Smooth muscle cell (in vitro differentiated cells): Measurements from ENCODE around the gene TMED7. TPM values are rescaled to one million over a fixed set of nuclear protein-coding genes. Genes with fewer than 3 reads are reported as not detected.
"Not testable (repeated sequence)": the region's sequence is repeated elsewhere in the genome, so short reads cannot be mapped to it uniquely, and the experiment has no call there.

Experiments used
- DNase-seq: peaks from one replicate; lab custom pipeline; 2025; ENCODE audit not compliant: unreplicated experiment; lab: John Stamatoyannopoulos, UW
- H2AFZ ChIP-seq: fragments of 200-600 bp; sonication (generic); 2 replicates; pipeline ENCODE4 v1.6.0; 2016; ENCODE audit warnings: antibody characterized with exemption, low read depth, mild to moderate bottlenecking
- H3F3A ChIP-seq: fragments of 200-600 bp; sonication (generic); 2 replicates; pipeline ENCODE4 v1.6.0; 2017; ENCODE audit warnings: antibody characterized with exemption, low read depth
- H3K27ac ChIP-seq: fragments of 200-600 bp; sonication (generic); 2 replicates; pipeline ENCODE4 v1.5.1; 2016; ENCODE audit warnings: low read depth, mild to moderate bottlenecking
- H3K27me3 ChIP-seq: fragments of 200-600 bp; sonication (generic); 2 replicates; pipeline ENCODE4 v1.6.1; 2016; ENCODE audit warnings: low read depth, mild to moderate bottlenecking
- H3K36me3 ChIP-seq: fragments of 200-600 bp; sonication (generic); 2 replicates; pipeline ENCODE4 v1.5.1; 2016; ENCODE audit warnings: low read depth
- H3K4me1 ChIP-seq: fragments of 200-600 bp; sonication (generic); 2 replicates; pipeline ENCODE4 v1.5.1; 2016; ENCODE audit warnings: low read depth
- H3K4me2 ChIP-seq: fragments of 200-600 bp; sonication (generic); 2 replicates; pipeline ENCODE4 v1.6.0; 2016; ENCODE audit warnings: mild to moderate bottlenecking
- H3K4me3 ChIP-seq: fragments of 200-600 bp; sonication (generic); 2 replicates; pipeline ENCODE4 v1.5.1; 2016; ENCODE audit warnings: mild to moderate bottlenecking
- H3K79me2 ChIP-seq: fragments of 200-600 bp; sonication (generic); 2 replicates; pipeline ENCODE4 v1.6.0; 2016; ENCODE audit warnings: low read depth, mild to moderate bottlenecking
- H3K9ac ChIP-seq: fragments of 200-600 bp; sonication (generic); 2 replicates; pipeline ENCODE4 v1.6.0; 2016; ENCODE audit warnings: low read depth
- H3K9me3 ChIP-seq: fragments of 200-600 bp; sonication (generic); replicated peaks from 2 replicates; pipeline ENCODE4 v1.5.1; 2016; ENCODE audit warnings: low read depth
- H4K20me1 ChIP-seq: fragments of 200-600 bp; sonication (generic); 2 replicates; pipeline ENCODE4 v1.6.0; 2016; ENCODE audit warnings: low read depth
- WGBS: methylation state at CpG from one replicate; pipeline ENCODE4 v1.1.7; 2016; ENCODE audit warnings: low lambda C conversion rate; 5-methylcytosine and 5-hydroxymethylcytosine counted together
- polyA plus RNA-seq: library from polyadenylated mRNA; unstranded; fragments of >200 nt; fragmentation: Nextera tagmentation; extraction: Ambion mirVana; gene quantifications from 2 replicates; pipeline ENCODE4 v1.2.1, GENCODE V29; 2016
- total RNA-seq: library from RNA; depleted of rRNA; stranded (reverse); fragments of >200 nt; gene quantifications from 2 replicates; pipeline ENCODE4 v1.2.3, GENCODE V29; 2014
- TF ChIP-seq, protein P1 (sequence below): fragments of 200-600 bp; sonication (generic); IDR thresholded peaks from 2 replicates; pipeline ENCODE4 v1.5.1; 2017; ENCODE audit warnings: borderline replicate concordance, mild to moderate bottlenecking, antibody characterized with exemption; ENCODE audit not compliant: insufficient read depth, poor library complexity, severe bottlenecking

The TMED7 gene
- total and polyA plus RNA-seq, 2 experiments from 2014 or later: 91.5 to 236 TPM

DNA sequence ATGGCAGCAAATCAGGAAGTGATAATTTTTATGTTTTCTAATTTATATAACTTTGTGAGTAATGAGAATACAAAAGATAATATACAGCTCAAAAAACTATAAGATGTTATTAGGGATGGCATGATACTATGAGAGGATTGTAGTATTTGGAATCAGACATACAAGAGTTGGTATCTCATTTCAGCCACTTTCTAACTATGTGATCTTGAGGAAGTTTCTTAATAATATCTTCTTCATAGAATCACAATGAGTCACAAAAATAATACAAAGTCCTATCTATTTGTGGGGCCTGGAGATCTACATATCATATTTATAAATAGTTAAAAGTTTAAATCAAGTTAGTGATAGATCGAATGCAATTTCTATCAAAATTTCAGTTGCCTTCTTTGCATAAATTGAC lies 23.7 kb upstream of the TMED7 start:
- Histone ChIP-seq H3K4me2 (no peak overlapping the region), H3K9ac (no peak overlapping the region), H3K9me3 (no peaks in the 10 kb centered on the region), H3K4me3 (no peak overlapping the region), H3K27me3 (no peaks in the 10 kb centered on the region), H3K27ac (no peak overlapping the region), H2AFZ (no peak overlapping the region), H3K4me1 (no peaks in the 10 kb centered on the region), H3F3A (no peaks in the 10 kb centered on the region), H3K36me3 (no peaks in the 10 kb centered on the region), H4K20me1 (no peaks in the 10 kb centered on the region), H3K79me2 (no peaks in the 10 kb centered on the region)
- TF ChIP-seq, protein P1, sequence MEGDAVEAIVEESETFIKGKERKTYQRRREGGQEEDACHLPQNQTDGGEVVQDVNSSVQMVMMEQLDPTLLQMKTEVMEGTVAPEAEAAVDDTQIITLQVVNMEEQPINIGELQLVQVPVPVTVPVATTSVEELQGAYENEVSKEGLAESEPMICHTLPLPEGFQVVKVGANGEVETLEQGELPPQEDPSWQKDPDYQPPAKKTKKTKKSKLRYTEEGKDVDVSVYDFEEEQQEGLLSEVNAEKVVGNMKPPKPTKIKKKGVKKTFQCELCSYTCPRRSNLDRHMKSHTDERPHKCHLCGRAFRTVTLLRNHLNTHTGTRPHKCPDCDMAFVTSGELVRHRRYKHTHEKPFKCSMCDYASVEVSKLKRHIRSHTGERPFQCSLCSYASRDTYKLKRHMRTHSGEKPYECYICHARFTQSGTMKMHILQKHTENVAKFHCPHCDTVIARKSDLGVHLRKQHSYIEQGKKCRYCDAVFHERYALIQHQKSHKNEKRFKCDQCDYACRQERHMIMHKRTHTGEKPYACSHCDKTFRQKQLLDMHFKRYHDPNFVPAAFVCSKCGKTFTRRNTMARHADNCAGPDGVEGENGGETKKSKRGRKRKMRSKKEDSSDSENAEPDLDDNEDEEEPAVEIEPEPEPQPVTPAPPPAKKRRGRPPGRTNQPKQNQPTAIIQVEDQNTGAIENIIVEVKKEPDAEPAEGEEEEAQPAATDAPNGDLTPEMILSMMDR: no peak
- no peak for DNase-seq
- WGBS: 86% methylated on average over 1 of the region's 1 CpG

DNA sequence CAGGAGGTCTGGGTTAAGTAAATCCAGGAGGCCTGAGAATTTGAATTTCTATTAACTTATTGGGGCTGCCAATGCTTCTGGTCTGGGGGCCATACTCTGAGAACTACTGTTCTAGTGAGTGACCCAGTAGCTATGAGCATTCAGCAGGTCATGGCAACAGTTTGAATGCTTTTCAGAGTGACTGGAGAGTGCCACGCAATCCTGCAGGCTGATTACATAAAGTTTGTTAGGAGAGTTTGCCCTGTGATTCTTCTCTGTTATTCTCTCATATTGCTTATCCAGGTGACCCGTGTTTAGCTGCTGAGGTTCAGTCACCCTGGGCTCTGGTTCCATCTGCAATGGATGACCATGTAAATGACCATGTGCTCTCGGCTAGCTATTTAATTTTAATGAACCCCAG lies 22.2 kb upstream of the TMED7 start:
- H3K4me2 ChIP-seq: no peak overlapping the region
- no peak for DNase-seq
- WGBS: 93% methylated on average over 3 of the region's 3 CpGs

DNA sequence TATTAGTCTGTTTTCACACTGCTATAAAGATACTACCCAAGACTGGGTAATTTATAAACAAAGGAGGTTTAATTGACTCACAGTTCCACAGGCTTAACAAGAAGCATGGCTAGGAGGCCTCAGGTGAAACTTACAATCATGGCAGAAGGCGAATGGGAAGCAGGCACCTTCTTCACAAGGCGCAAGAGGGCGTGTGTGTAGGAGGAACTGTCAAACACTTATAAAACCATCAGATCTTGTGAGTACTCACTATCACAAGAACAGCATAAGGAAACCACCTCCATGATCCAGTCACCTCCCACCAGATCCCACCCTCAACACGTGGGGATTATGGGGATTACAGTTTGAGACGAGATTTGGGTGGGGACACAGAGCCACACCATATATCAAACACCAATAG lies 19.6 kb upstream of the TMED7 start:
- not testable (repeated sequence) for H3K4me3 ChIP-seq, H2AFZ ChIP-seq, H3F3A ChIP-seq, H3K27ac ChIP-seq, H3K4me2 ChIP-seq, H3K9ac ChIP-seq, DNase-seq, H3K36me3 ChIP-seq, H3K79me2 ChIP-seq, H3K9me3 ChIP-seq, H3K4me1 ChIP-seq, H4K20me1 ChIP-seq, H3K27me3 ChIP-seq
- 85% methylated on average over 5 of the region's 5 CpGs for WGBS

More for the DNA sequence above, 22.2 kb upstream of the TMED7 start:
- H3K79me2 ChIP-seq: no peaks in the 10 kb centered on the region
- H3K9me3 ChIP-seq: no peaks in the 10 kb centered on the region
- H3K27me3 ChIP-seq: no peaks in the 10 kb centered on the region
- no peak overlapping the region for H3K27ac ChIP-seq
- no peaks in the 10 kb centered on the region for H3F3A ChIP-seq
- H3K4me3 ChIP-seq: no peak overlapping the region
- no peaks in the 10 kb centered on the region for H4K20me1 ChIP-seq
- no peak overlapping the region for H3K9ac ChIP-seq
- no peaks in the 10 kb centered on the region for H3K36me3 ChIP-seq
- H2AFZ ChIP-seq: no peak overlapping the region
- TF ChIP-seq, protein P1: no peak
- no peaks in the 10 kb centered on the region for H3K4me1 ChIP-seq

DNA sequence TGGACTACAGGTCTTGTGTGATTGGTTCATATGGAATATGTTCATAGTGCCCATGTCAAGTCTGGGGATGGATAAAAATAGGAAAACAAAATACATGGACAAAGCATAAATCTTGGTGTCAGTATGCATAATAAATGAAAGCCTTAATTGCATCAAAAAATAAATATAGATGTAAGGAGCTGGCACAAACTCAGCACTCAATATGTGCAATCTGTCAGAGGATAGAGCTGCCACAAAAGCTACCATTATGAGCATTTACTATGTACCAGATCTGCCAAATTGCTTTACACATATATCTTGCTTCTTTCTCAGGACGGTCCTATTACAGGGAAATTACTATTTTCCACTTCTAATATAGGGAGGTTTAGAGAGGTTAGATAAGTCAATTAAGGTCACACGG lies 18.2 kb upstream of the TMED7 start:
- no peaks in the 10 kb centered on the region for H3F3A ChIP-seq

More for the DNA sequence above, 18.2 kb upstream of the TMED7 start:
- Histone ChIP-seq H3K27ac (no peak overlapping the region), H3K79me2 (no peaks in the 10 kb centered on the region), H3K9ac (no peak overlapping the region), H2AFZ (no peak overlapping the region), H3K9me3 (no peaks in the 10 kb centered on the region), H3K36me3 (no peaks in the 10 kb centered on the region), H3K27me3 (no peaks in the 10 kb centered on the region), H3K4me2 (no peak overlapping the region), H3K4me1 (no peaks in the 10 kb centered on the region), H4K20me1 (no peaks in the 10 kb centered on the region), H3K4me3 (no peak overlapping the region)
- 77% methylated on average over 2 of the region's 2 CpGs for WGBS
- TF ChIP-seq, protein P1: no peak
- no peak for DNase-seq
